ENCODE measurements around the gene ARHGAP33. TPM values are rescaled to one million over a fixed set of nuclear protein-coding genes. Genes with fewer than 3 reads are reported as not detected.
"Not testable (repeated sequence)": the region's sequence is repeated elsewhere in the genome, so short reads cannot be mapped to it uniquely, and the experiment has no call there.

Gene ARHGAP33
- total RNA-seq, 1 donor from 2014 or later: 52.6 TPM

DNA sequence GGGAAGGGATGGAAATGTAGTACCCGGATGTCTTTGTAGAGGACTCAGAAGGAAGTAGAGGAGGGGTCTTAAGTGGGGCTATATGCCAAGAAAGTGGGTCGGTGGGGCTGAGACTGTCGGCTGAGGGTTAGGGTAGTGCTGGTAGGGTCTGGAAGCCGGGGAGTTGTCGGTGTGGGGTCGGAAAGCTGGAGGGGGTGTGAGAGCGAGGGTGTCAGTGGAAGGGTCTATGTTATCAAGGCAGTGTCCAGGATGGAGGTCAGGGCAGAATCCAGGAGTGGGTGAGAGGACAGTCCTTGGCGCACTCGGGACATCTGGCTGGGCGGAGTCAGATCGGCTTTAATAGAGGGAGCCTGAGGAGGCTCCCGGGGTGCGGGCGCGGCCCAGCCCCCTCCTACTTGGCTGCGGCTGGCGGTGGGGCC, 20.2 kb upstream of the ARHGAP33 start:
- DNase-seq (ENCODE audit: low spot score in 2 of 2): no peak
- FAIRE-seq: no peak

DNA sequence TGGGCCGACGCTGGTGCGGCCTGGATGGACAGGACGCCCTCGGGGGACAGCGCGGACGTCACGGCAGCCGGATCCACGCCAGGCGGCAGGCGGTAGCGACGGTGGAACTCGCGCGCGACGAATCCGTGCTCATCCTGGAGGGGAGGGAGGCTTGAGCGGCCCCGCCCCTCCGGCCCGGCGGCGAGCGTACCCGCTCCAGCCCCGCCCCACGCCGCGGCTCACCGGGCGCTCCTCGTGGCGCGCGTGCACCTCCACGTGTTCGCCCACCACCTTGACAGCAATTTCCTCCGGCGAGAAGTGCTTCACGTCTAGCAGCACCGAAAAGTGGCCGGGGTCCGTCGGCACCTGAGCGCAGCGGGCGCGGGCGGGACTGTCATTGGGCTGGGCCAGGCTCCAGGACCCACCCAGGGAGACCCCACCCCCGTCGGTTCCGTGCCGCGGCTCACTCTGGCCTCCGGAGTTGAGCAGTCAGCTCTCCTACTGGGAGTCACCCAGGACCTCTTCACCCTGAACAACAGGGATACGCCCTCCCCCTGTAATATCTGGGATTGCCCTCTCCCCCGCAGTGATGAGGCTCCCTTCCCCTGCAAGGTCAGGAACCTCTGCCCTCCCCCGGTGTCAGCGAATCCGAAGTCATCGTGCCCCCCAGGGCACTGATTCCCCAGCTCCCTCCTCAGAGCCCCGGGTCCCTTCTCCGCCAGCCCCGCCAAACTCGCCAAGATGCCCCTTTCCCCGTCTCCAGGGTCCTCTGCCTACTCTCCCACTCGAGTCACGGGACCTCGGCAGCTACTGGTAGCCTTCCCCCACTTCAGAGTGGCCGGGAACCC, 19.6 kb upstream of the ARHGAP33 start:
- DNase-seq (ENCODE audit: low spot score in 2 of 2): peak in 1 of 2 donors; percentile 30
- no peak for FAIRE-seq

GRCh38 chr19:35756377-35757230, 18.8 kb upstream of the ARHGAP33 start, which contains the start of gene HSPB6:
Gene HSPB6, minus strand, starts transcription at chr19:35757029. Its CDS starts 21 bp downstream, at chr19:35757008.
- no peak for FAIRE-seq
- DNase-seq (ENCODE audit: low spot score in 2 of 2): peak in 1 of 2 donors; percentile 24

DNA sequence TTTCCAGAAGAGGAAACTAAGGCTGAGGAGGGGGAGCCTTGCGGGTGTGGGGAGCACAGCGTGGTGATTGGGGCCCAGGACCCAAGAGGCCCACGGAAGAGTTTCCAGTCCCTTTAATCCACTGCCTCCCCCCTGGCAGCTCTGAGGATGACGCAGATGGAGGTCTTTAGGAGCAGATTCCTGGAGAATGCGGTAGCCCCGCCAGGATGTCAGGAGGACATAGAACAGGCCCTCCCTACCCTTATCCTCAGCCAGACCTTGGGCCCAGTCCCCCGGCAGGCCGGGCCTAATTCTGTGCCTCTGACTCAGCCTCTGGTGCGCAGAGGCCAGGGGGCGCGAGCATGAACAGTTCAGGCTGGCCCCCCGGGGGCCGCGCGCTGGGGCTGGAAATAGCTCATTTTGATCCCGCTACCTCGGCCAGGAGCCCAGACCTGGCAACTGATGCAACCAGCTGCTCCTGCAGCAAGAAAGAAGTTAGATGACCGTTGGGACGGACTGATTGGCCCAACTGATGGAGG, 18.1 kb upstream of the ARHGAP33 start:
- peak in 1 of 2 donors; percentile 29 for DNase-seq (ENCODE audit: low spot score in 2 of 2)
- no peak for FAIRE-seq

DNA sequence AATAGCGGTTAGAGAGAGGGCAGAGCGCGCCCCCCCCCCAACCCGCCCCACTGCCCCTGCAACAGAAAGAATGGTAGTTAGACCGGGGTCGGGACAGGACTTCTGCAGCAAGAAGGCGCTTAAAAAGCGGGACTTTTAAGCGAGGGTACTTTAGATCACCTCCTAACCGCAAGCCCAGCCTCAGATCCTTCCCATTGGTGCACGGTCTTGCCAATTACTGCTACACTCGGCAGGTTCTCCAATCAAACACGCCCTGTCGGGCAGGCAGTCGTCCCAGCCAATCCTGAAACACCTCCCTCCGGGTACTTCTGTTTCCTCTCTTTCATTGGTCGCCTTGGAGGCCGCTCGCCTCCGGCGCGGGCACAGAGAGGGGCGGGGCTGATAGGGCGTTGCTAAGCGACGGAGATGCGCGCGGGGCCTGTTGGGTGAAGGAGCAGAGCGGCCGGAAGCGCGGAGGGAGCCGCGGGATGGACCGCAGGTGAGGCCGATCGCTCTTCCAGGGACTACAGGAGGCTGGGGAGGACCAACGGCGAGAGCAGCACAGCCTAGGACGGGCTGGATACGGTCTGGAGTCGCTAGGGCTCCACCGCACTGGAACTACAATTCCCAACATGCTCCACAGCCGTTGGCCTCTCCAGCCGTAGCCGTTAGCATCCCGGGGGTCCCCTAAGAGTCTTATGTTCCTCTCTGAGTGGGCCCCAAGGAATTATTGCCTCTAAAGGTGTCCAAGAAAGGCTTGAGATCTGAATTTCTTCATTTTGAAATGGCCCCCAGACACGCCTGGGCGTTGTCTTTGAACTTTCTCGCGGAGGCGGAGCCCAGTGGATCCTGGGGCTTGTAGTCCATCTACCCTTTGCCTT, 17.4 kb upstream of the ARHGAP33 start, which contains the start of gene PROSER3:
TSS of gene PROSER3 (plus strand) at position 428 of the 860 bp plus-strand sequence. CDS start at position 468, 40 bp downstream.
- FAIRE-seq (peak; percentile 98), DNase-seq (ENCODE audit: low spot score in 2 of 2) (peak; percentile 93 to 96)

- no peak for DNase-seq (ENCODE audit: low spot score in 2 of 2)
- no peak for FAIRE-seq
These were observed 15.7 kb upstream of the ARHGAP33 start for GRCh38 chr19:35759697-35760096.

DNA sequence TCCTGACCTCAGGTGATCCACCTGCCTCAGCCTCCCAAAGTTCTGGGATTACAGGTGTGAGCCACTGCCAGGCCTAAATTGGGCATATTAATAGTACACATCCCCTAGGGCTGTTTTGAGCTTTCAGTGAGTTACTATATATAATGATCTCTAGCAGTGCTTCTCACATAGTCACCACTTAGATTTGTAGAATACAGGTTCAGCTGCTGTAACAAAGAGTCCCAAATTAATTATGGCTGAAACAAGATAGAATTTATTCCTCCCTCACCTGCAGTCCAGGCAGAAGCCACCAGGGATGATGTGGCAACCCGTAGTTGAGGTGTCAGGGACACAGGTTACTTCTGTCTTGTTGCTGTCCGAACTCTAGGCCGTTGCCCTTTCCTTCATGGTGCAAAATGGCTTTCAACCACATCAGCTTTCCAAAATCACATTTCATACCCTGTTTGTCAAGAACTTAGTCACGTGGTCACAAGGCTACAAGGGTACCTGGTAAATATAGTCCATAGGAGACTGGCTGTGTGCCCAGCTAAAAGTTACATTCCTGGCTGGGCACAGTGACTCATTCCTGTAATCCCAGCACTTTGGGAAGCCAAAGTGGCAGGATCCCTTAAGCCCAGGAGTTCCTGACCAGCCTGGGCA, 14.5 kb upstream of the ARHGAP33 start:
- no peak for FAIRE-seq
- DNase-seq (ENCODE audit: low spot score in 2 of 2): no peak

GRCh38 chr19:35764432-35765315, 10.7 kb upstream of the ARHGAP33 start:
- FAIRE-seq (no peak), DNase-seq (ENCODE audit: low spot score in 2 of 2) (no peak)

GRCh38 chr19:35766571-35767104, 8.7 kb upstream of the ARHGAP33 start:
- DNase-seq (ENCODE audit: low spot score in 2 of 2): no peak
- FAIRE-seq: no peak

DNA sequence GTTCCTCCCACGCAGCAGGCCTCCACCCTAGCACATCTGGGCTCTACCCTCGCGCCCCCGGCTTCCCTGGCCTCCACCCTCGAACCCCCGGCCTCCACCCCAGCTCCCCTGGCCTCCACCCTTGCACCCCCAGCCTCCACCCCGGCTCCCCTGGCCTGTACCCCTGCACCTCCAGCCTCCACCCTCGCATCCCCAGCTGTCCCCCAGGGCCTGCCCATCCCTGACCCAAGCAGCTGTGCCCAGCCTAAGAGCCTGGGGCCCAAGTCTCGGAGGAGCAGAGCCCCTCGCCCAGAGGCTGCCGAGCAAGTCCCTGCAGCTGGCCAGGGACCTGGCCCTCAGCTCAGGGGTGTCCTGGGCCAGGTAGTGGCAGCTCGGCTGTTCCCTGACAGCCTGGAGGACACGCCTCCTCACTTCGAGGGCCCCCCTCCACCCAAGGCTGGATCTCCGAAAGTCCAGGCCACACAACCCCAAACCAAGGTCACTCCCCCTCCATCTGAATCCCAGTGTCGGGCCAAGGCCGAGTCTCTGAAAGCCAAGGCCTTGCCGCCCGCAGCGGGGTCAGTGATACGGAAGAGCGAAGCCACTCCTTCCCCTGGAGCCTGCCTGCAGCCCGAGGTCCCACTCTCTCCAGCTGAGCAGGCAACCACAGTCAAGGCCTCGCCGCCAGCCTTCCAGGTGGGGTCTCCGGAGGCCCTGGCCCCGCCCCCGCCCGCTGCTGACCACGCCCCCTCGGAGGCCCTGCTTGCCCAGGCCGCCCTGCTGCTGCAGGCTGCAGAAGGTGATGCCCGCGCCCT, 7.9 kb upstream of the ARHGAP33 start:
- no peak for FAIRE-seq
- peak in 1 of 2 donors; percentile 17 for DNase-seq (ENCODE audit: low spot score in 2 of 2)

GRCh38 chr19:35768082-35768421, 7.3 kb upstream of the ARHGAP33 start:
- peak in 1 of 2 donors; percentile 8 for DNase-seq (ENCODE audit: low spot score in 2 of 2)
- no peak for FAIRE-seq

DNA sequence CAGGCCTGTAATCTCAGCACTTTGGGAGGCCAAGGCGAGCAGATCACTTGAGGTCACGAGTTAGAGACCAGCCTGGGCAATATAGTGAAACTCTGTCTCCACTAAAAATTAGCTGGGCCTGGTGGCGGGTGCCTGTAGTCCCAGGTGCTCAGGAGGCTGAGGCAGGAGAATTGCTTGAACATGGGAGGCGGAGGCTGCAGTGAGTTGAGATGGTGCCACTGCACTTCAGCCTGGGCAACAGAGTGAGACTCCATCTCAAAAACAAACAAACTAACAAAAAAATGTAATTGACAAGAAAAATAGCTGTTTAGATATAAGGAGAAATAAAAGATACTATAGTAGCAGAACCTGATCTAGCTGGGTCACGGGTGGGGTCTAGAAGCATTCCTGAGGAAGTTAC, 3.0 kb upstream of the ARHGAP33 start:
- not testable (repeated sequence) for FAIRE-seq; DNase-seq (ENCODE audit: low spot score in 2 of 2)

- FAIRE-seq (no peak), DNase-seq (ENCODE audit: low spot score in 2 of 2) (no peak)
These were observed 2.2 kb upstream of the ARHGAP33 start for GRCh38 chr19:35773020-35773806.

DNA sequence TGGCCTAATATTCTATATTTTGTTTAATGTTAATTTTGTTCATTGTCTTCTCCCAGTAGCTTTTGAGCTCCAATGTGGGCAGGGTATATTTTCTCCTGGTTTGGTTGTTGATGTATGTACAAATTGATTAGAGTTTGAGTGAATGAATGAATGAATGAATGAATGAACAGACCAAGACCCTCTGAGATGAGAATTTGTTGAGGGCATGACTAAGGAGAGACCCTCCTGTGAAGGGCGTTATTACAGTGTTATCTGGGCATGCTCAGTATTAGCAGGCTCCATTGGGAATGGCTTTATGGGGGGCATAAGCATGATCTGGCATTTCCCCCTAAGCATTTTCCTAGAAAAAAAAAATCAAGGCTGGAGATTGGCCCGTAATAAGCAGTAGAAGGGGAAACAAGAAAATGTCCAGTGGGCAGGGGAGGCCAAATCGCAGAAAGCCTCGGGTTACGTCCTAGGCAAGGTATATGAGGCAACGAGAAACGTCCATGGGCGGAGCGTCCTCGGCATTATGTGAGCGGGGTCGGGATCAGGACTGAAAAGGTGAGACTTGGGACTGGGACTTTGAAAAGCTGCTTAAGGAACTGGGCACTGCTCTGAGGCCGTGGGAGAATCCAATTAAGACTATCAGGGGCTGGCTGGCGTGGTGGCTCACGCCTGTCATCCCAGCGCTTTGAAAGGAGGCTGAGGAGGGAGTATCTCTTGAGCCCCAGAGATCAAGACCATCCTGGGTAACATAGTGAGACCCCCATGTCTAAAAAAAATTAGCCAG, 904 bp upstream of the ARHGAP33 start:
- DNase-seq (ENCODE audit: low spot score in 2 of 2) (peak in 1 of 2 donors; percentile 22), FAIRE-seq (no peak)

DNA sequence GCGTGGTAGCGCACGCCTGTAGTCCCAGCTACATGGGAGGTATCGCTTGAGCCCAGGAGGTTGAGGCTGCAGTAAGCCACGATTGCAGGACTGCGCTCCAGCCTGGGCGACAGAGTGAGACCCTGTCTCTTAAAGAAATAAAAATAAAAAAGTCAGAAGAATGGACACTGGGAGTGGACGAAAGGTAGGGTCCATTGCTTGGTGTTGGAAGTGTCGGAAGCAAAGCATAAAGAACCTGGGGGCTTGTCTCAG, 392 bp upstream of the ARHGAP33 start:
- DNase-seq (ENCODE audit: low spot score in 2 of 2) (no peak), FAIRE-seq (no peak)

DNA sequence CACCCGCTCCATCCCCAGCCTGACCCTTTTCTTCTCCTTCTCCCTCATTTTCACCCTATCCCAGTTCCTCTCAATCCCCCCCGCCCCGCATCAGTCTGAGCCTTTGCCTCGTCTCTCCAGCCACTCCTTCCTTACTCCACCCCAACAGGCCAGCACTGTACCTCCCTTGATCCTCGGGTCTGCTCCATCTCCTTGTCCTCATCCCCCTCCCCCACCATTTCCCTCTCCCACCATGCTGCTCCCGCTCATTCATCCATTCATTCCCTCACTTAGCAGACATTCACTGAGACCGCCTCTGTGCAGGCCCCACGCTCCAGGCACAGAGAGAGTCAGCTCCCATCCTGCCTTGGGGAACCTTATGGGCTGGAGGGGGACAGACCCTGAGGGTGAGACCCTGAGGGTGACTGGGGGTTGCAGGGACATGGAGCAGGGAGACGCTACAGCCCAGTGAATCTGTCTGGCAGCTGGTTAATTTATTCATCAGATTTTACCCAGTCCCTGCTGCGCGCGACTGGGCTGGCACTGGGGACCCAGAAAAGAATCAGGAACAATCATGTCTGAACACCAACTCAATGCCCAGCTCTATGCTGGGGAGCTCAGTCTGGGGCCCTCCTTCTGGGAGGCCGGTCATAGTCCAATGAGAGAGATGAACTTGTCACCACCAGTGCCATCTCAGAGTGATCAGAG, 881 bp downstream of the ARHGAP33 start:
- FAIRE-seq (no peak), DNase-seq (ENCODE audit: low spot score in 2 of 2) (peak in 1 of 2 donors; percentile 25)
